Upper lobe of left lung (tissue), 4 donors: Measurements from ENCODE around the gene SERPINA1.

Experiments used
- POLR2A ChIP-seq, 4 donors: fragments of 450-650 bp; IDR thresholded peaks; one replicate each; pipeline ENCODE4 v1.5.1; 2016 to 2017; ENCODE audit warnings: antibody characterized with exemption in 4 of 4, mild to moderate bottlenecking in 2 of 4
- POLR2AphosphoS5 ChIP-seq, 2 donors: sonication (generic); formaldehyde crosslinking; IDR thresholded peaks; one replicate each; pipeline ENCODE4 v1.5.1; 2017; ENCODE audit warnings: antibody characterized with exemption in 2 of 2
- TF ChIP-seq, protein P1 (sequence below), 6 experiments: fragments of 450-650 bp in 4 of 6; fragments of 200-600 bp in 2 of 6; sonication (generic) in 2 of 6; IDR thresholded peaks; one replicate each; pipeline ENCODE4 v1.5.1; 2016 to 2019; ENCODE audit warnings: antibody characterized with exemption in 6 of 6

DNA sequence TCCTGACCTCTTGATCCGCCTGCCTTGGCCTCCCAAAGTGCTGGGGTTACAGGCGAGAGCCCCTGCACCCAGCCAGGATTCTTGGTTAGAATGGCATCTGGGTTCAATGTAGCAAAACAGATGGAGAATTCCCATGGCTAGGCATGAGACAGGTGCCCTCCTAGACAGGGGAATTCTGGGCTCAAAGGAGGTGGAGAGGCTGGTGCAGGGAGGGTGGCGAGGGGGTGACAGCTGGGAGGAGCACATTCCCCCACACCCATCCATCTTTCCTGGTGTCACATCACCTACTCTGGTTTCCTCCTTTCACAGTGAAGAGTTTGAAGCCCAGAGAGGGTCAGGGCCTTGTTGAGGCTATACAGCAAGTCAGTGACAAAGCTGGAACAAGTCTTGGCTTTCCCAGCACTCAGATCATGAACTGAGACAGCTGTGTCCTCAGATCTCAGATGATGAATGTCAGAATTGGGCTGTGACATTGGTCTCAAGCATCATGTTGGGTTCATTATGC is 2.8 kb downstream of the SERPINA1 start:
- TF ChIP-seq, protein P1, sequence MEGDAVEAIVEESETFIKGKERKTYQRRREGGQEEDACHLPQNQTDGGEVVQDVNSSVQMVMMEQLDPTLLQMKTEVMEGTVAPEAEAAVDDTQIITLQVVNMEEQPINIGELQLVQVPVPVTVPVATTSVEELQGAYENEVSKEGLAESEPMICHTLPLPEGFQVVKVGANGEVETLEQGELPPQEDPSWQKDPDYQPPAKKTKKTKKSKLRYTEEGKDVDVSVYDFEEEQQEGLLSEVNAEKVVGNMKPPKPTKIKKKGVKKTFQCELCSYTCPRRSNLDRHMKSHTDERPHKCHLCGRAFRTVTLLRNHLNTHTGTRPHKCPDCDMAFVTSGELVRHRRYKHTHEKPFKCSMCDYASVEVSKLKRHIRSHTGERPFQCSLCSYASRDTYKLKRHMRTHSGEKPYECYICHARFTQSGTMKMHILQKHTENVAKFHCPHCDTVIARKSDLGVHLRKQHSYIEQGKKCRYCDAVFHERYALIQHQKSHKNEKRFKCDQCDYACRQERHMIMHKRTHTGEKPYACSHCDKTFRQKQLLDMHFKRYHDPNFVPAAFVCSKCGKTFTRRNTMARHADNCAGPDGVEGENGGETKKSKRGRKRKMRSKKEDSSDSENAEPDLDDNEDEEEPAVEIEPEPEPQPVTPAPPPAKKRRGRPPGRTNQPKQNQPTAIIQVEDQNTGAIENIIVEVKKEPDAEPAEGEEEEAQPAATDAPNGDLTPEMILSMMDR (IDR thresholded peaks at IDR 0.05): no peak
- TF ChIP-seq POLR2AphosphoS5 (IDR thresholded peaks at IDR 0.05): no peak
- TF ChIP-seq POLR2A (IDR thresholded peaks at IDR 0.05): no peak
